Subcutaneous adipose tissue (tissue), 4 donors: ENCODE data around the gene NTRK1. TPM values are rescaled to one million over a fixed set of nuclear protein-coding genes. Genes with fewer than 3 reads are reported as not detected.

Source experiments
- CTCF ChIP-seq: fragments of 450-650 bp; IDR thresholded peaks from one replicate; pipeline ENCODE4 v1.5.1; 2016; ENCODE audit warnings: low read depth, mild to moderate bottlenecking, control low read depth, antibody characterized with exemption, moderate library complexity
- total RNA-seq, 4 donors: library from RNA; depleted of rRNA; stranded (reverse); fragments of >200 nt; gene quantifications; one replicate each; pipeline ENCODE4 v1.1.0, GENCODE V29; 2016

NTRK1 gene
- total RNA-seq, 4 donors from 2014 or later, result 0.49 to 0.85 TPM; not detected in 2

- no peak for TF ChIP-seq CTCF
Measured at GRCh38 chr1:156921053-156921529, 60.4 kb downstream of the NTRK1 start.

- no peak for TF ChIP-seq CTCF
Measured at GRCh38 chr1:156922986-156923669, 62.5 kb downstream of the NTRK1 start.

- no peak for TF ChIP-seq CTCF
Measured at GRCh38 chr1:156923670-156924477, 63.2 kb downstream of the NTRK1 start.

GRCh38 chr1:156924478-156925153 lies 64.0 kb downstream of the NTRK1 start:
- TF ChIP-seq CTCF, result no peak

- no peak for TF ChIP-seq CTCF
Measured at GRCh38 chr1:156925154-156926010, 64.7 kb downstream of the NTRK1 start.

- no peak for TF ChIP-seq CTCF
Measured at GRCh38 chr1:156926175-156926574, 65.5 kb downstream of the NTRK1 start.
